Fibroblast of mammary gland (primary cell): ENCODE measurements around the gene TFB1M.
A peak's percentile ranks its signal among the peaks of the same experiment; 100 is the strongest.
"Not testable (repeated sequence)": the region's sequence is repeated elsewhere in the genome, so short reads cannot be mapped to it uniquely, and the experiment has no call there.

Source experiments
- DNase-seq: peaks from one replicate; pipeline ENCODE4 v3.0.0-alpha.2; 2010; ENCODE audit warnings: low read depth
- H3K4me3 ChIP-seq: 2 replicates; pipeline ENCODE4 v1.5.1; 2011; ENCODE audit warnings: low read depth, mild to moderate bottlenecking, low read length, moderate library complexity; ENCODE audit not compliant: control insufficient read depth
- TF ChIP-seq, protein P1 (sequence below): conservative IDR thresholded peaks from 2 replicates; pipeline ENCODE4 v1.5.1; 2011; ENCODE audit warnings: low read depth, low read length, inconsistent platforms; ENCODE audit not compliant: control insufficient read depth, insufficient read depth

The TFB1M gene

DNA sequence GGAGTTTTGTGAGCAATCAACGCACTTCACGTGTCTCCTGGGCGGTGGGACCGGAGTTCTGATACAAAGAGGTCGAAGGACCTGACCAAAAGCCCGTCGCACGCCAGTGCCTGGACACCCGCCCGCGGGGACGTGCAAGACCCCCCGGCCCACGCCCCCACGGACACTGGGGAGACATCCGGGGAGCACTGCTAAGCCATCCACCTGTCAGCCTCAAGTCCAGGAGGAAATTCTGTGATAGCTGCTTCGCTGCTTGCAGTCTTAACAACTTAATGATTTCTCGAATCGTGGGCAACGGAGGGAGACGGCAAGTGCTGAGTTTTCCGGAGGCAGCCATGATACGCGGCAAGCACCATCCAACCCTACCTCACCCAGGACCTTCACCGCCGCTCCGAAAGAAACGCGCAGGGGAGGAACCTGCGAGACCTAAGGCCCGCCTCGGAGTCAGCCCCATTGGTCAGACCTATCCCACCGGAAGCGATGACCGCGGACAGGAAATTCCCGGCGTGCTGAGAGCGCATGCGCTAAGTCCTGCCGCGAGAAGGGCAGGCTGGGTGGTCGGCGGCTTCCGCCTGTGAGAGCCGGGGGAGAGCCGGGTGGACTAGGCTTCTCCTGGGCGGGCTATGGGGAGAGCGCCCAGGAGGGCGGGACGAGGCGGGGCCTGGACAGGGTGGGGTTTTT, at the start of gene TFB1M:
Gene TFB1M, minus strand, starts transcription at position 393 of the 681 bp plus-strand sequence. Its CDS starts 56 bp downstream, at position 337.
- TF ChIP-seq, protein P1, sequence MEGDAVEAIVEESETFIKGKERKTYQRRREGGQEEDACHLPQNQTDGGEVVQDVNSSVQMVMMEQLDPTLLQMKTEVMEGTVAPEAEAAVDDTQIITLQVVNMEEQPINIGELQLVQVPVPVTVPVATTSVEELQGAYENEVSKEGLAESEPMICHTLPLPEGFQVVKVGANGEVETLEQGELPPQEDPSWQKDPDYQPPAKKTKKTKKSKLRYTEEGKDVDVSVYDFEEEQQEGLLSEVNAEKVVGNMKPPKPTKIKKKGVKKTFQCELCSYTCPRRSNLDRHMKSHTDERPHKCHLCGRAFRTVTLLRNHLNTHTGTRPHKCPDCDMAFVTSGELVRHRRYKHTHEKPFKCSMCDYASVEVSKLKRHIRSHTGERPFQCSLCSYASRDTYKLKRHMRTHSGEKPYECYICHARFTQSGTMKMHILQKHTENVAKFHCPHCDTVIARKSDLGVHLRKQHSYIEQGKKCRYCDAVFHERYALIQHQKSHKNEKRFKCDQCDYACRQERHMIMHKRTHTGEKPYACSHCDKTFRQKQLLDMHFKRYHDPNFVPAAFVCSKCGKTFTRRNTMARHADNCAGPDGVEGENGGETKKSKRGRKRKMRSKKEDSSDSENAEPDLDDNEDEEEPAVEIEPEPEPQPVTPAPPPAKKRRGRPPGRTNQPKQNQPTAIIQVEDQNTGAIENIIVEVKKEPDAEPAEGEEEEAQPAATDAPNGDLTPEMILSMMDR = no peak
- peak; percentile 98 for DNase-seq
- peak within 1 kb of the TSS; percentile 87 for H3K4me3 ChIP-seq

DNA sequence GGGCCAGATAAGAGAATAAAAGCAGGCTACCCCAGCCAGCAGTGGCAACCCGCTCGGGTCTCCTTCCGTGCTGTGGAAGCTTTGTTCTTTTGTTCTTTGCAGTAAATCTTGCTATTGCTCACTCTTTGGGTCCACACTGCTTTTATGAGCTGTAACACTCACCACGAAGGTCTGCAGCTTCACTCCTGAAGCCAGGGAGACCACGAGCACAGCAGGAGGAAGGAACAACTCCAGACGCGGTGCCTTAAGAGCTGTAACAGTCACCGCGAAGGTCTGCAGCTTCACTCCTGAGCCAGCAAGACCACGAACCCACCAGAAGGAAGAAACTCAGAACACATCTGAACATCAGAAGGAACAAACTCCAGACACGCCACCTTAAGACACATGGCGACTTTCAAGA, 49.7 kb upstream of the TFB1M start:
- DNase-seq, H3K4me3 ChIP-seq: not testable (repeated sequence)

DNA sequence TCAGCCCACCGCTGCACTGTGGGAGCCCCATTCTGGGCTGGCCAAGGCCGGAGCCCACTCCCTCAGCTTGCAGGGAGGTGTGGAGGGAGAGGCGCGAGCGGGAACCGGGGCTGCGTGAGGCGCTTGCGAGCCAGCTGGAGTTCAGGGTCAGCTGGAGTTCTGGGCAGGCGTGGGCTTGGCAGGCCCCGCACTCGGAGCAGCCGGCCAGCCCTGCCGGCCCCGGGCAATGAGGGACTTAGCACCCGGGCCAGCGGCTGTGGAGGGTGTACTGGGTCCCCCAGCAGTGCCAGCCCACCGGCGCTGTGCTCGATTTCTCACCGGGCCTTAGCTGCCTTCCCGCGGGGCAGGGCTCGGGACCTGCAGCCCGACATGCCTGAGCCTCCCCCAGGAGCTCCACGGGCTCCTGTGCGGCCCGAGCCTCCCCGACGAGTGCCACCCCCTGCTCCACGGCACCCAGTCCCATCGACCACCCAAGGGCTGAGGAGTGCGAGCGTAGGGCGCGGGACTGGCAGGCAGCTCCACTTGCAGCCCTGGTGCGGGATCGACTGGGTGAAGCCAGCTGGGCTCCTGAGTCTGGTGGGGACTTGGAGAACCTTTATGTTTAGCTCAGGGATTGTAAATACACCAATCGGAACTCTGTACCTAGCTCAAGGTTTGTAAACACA, 48.8 kb upstream of the TFB1M start:
- not testable (repeated sequence) for H3K4me3 ChIP-seq, DNase-seq

DNA sequence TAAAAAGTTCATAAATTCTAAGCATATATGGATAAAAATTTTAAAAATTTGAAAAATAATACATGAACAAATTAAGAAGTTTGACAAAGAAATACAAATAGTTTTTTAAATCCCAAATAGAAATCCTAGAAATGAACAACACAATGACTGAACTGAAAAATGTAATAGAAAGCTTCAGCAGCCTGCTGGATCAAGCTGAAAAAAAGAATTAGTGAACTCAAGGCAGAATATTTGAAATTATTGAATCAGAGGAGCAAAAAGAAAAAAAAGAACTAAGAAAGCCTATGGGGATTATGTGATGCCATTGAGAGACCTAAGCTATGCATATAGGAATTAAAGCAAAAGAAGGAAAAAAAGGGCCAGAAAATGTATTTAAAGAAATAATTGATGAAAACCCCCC, 39.9 kb upstream of the TFB1M start:
- H3K4me3 ChIP-seq = no peak overlapping the region
- TF ChIP-seq, protein P1 = no peak
- no peak for DNase-seq

DNA sequence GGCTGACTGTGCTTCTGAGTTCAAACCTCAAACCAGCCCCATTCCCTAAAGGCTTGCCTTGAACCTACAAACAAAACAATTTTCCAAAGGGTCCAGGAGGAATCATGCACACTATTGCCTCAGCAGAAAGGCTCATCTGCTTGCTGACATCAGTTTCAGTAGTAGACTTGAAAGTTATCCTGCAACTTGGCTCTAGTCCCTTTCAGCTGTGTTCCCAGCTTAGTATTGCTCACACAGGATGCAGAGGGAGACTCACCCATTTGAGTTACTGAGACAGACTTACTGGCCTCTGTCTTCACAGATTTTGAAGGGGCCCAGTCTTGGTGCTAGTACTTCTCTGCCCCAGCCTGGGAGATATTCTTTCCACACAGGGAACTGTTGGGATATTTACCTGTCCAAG, 38.5 kb upstream of the TFB1M start:
- H3K4me3 ChIP-seq = no peak overlapping the region
- TF ChIP-seq, protein P1 = no peak
- peak; percentile 97 for DNase-seq

DNA sequence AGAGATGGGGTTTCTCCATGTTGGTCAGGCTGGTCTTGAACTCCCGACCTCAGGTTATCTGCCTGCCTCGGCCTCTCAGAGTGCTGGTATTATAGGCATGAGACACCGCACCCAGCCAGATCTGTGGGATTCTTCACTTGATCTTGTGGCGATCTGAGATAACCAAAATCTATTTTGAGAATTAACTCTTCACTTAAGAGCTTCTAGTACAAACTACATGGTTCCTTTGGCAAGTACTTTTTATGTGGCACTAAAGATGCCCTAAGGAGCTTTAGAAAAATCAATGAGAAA, 37.8 kb upstream of the TFB1M start:
- TF ChIP-seq, protein P1 = no peak
- no peak for DNase-seq
- H3K4me3 ChIP-seq = no peak overlapping the region

DNA sequence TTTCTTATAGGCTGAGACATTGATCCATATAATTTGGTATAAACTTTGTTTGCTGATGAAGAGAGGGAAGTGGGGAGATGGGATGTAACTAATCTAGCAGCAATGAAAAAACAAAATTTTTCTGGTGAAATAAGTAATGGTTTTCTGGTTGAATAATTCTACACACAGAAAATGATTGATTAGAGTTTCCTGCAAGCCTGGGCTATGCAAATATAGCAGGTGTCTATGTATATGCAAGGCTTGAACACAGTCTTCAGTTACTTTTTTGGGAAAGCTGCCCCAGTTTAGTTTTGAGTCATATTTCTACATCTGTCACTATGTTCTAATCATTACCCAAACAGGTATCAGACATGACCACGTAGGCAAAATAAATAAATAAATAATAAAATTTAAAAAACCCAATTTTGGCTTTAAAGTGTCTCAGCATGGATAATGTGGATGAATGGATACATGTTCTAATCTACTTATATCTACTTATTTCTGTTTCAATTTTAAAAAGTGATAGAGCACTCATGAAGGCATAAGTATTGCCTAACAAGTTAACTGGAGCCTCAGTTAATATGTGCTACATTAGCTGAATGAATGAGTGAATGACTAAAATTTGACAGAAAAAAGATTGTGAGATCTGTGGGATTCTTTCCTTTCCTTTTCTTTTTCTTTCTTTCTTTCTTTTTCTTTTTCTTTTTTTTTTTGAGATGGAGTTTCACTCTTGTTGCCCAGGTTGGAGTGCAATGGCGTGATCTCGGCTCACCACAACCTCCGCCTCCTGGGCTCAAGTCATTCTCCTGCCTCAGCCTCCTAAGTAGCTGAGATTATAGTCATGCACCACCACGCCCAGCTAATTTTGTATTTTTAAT, 37.2 kb upstream of the TFB1M start:
- no peak for DNase-seq
- TF ChIP-seq, protein P1 = no peak
- H3K4me3 ChIP-seq = no peak overlapping the region
